WTC11 (cell line): ENCODE measurements around the gene ONECUT2. TPM values are rescaled to one million over a fixed set of nuclear protein-coding genes. Genes with fewer than 3 reads are reported as not detected.
"Not testable (repeated sequence)": the region's sequence is repeated elsewhere in the genome, so short reads cannot be mapped to it uniquely, and the experiment has no call there.

ENCODE experiments used
- ATAC-seq: fragments of 200-7000 bp; cut with Tn5 transposase; 2 replicates; pipeline ENCODE4 v1.10.0; 2021; ENCODE audit warnings: mild to moderate bottlenecking, moderate library complexity
- CTCF ChIA-PET: fragments of 300-600 bp; sonication (Branson Sonifier 250); formaldehyde crosslinking; loops from one replicate; lab custom pipeline; 2021; ENCODE audit warnings: antibody characterized with exemption; lab: Charles Lee
- POLR2A ChIA-PET: fragments of 350-600 bp; sonication (Branson Sonifier 250); formaldehyde crosslinking; loops from one replicate; lab custom pipeline; 2021; ENCODE audit warnings: antibody characterized with exemption; lab: Charles Lee
- DNase-seq: peaks from one replicate; pipeline ENCODE4 v3.0.0; 2021; ENCODE audit warnings: low spot score
- H3K27ac Mint-ChIP-seq: 2 replicates; pipeline ENCODE4 v1.8.0; 2021; ENCODE audit warnings: mixed read lengths
- H3K27me3 Mint-ChIP-seq: 2 replicates; pipeline ENCODE4 v1.8.0; 2021; ENCODE audit warnings: low read depth, mild to moderate bottlenecking, moderate library complexity, mixed read lengths
- H3K36me3 Mint-ChIP-seq: 2 replicates; pipeline ENCODE4 v1.8.0; 2021; ENCODE audit warnings: mixed read lengths
- H3K4me1 Mint-ChIP-seq: 2 replicates; pipeline ENCODE4 v1.8.0; 2022; ENCODE audit warnings: mixed read lengths
- H3K4me3 Mint-ChIP-seq: 2 replicates; pipeline ENCODE4 v1.8.0; 2021; ENCODE audit warnings: mild to moderate bottlenecking, moderate library complexity, mixed read lengths
- H3K9me3 Mint-ChIP-seq: 2 replicates; pipeline ENCODE4 v1.8.0; 2021; ENCODE audit warnings: mixed read lengths
- CREM ChIP-seq: sonication (generic); formaldehyde crosslinking; IDR thresholded peaks from 2 replicates; pipeline ENCODE4 v1.8.1; 2022; ENCODE audit warnings: mild to moderate bottlenecking, missing genetic modification reagents, moderate library complexity
- EMX1 ChIP-seq: fragments of 250-450 bp; sonication (Bioruptor Pico); IDR thresholded peaks from 2 replicates; pipeline ENCODE4 v1.8.0; 2021; ENCODE audit warnings: mild to moderate bottlenecking
- IRF2 ChIP-seq: sonication (generic); formaldehyde crosslinking; IDR thresholded peaks from 2 replicates; pipeline ENCODE4 v1.8.0; 2022; ENCODE audit warnings: low read depth, missing genetic modification reagents, borderline replicate concordance
- JUN ChIP-seq: sonication (generic); formaldehyde crosslinking; IDR thresholded peaks from 2 replicates; pipeline ENCODE4 v1.8.0; 2023; ENCODE audit warnings: mild to moderate bottlenecking, missing genetic modification reagents
- NFYB ChIP-seq: sonication (generic); formaldehyde crosslinking; conservative IDR thresholded peaks from 2 replicates; pipeline ENCODE4 v1.8.0; 2022; ENCODE audit warnings: low read depth, missing genetic modification reagents
- OVOL2 ChIP-seq: fragments of 250-450 bp; sonication (Bioruptor Pico); IDR thresholded peaks from 2 replicates; pipeline ENCODE4 v1.9.0; 2021; ENCODE audit warnings: mild to moderate bottlenecking, borderline replicate concordance
- RORB ChIP-seq: fragments of 250-450 bp; sonication (Bioruptor Pico); IDR thresholded peaks from 2 replicates; pipeline ENCODE4 v1.9.0; 2021; ENCODE audit warnings: mild to moderate bottlenecking
- SMAD3 ChIP-seq: sonication (generic); formaldehyde crosslinking; IDR thresholded peaks from 2 replicates; pipeline ENCODE4 v1.8.0; 2022; ENCODE audit warnings: missing genetic modification reagents, mild to moderate bottlenecking, borderline replicate concordance
- SOX15 ChIP-seq: fragments of 250-450 bp; sonication (Bioruptor Pico); IDR thresholded peaks from 2 replicates; pipeline ENCODE4 v1.9.0; 2021; ENCODE audit warnings: mild to moderate bottlenecking
- ZNF532 ChIP-seq: fragments of 250-450 bp; sonication (Bioruptor Pico); IDR thresholded peaks from 2 replicates; pipeline ENCODE4 v1.9.0; 2021; ENCODE audit warnings: mild to moderate bottlenecking, borderline replicate concordance
- total RNA-seq: library from RNA; stranded (reverse); gene quantifications from 3 replicates; pipeline ENCODE4 v1.2.3, GENCODE V29; 2021
- TF ChIP-seq, protein P1 (sequence below): fragments of 250-450 bp; sonication (Bioruptor Pico); conservative IDR thresholded peaks from 2 replicates; pipeline ENCODE4 v1.9.0; 2021; ENCODE audit warnings: mild to moderate bottlenecking
- TF ChIP-seq, protein P2 (sequence below): sonication (generic); formaldehyde crosslinking; IDR thresholded peaks from 2 replicates; pipeline ENCODE4 v1.8.0; 2023; ENCODE audit warnings: missing genetic modification reagents
- TF ChIP-seq, protein P3 (sequence below): sonication (generic); formaldehyde crosslinking; IDR thresholded peaks from 2 replicates; pipeline ENCODE4 v1.8.1; 2023; ENCODE audit warnings: mild to moderate bottlenecking, missing genetic modification reagents, moderate library complexity
- TF ChIP-seq, protein P4 (sequence below): fragments of 250-450 bp; sonication (Bioruptor Pico); IDR thresholded peaks from 2 replicates; pipeline ENCODE4 v1.9.0; 2021; ENCODE audit warnings: mild to moderate bottlenecking

ONECUT2 gene
- total RNA-seq, 1 experiment from 2014 or later, result 0.87 TPM

GRCh38 chr18:57389271-57389670 lies 45.9 kb upstream of the ONECUT2 start:
- ChIA-PET CTCF (interaction anchor here (1.0 kb wide), 1 partner anchor 10 kb away, joined by 3 read pairs; no protein-coding TSS in a partner anchor), POLR2A (no interaction called here)
- DNase-seq, result no peak
- peaks cover 9% of the 10 kb centered on the region for H3K4me1 Mint-ChIP-seq
- H3K27ac Mint-ChIP-seq, result no peak overlapping the region
- no peak for ATAC-seq
- H3K27me3 Mint-ChIP-seq, result no peaks in the 10 kb centered on the region; the same call in 1 of the 2 replicates
- TF ChIP-seq OVOL2 (CRISPR knock-in tag), result no peak
- TF ChIP-seq, protein P1, sequence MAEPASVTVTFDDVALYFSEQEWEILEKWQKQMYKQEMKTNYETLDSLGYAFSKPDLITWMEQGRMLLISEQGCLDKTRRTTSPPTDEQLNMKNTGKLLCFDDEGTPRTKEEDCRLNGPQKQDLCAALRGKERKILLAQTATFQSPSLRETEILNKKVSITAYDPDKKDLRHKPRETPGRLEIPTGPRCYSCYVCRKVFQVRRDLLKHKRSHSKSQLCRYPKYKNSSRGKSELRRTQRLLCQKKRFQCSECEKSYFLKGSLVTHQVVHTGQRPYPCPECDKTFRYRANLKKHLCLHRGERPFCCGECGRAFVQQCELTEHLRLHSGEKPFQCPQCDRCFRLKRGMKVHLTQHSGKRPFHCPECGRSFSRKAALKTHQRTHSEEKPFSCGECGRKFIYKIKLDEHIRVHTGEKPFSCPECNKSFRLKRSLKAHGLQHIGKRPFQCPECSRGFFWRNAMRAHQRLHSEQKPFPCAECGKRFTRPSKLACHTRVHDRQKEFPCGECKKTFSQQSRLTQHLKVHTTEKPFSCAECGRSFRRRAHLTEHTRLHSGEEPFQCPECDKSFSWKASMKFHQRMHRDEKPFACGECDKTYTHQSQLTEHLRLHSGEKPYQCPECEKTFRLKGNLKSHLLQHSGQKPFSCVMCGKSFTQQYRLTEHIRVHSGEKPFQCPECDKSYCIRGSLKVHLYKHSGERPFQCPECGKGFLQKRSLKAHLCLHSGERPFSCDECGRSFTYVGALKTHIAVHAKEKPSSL (CRISPR knock-in tag), result no peak
- no peak for TF ChIP-seq SOX15 (CRISPR knock-in tag)
- no peak for TF ChIP-seq JUN (CRISPR knock-in tag)
- no peak for TF ChIP-seq SMAD3 (CRISPR knock-in tag)
- TF ChIP-seq, protein P2, sequence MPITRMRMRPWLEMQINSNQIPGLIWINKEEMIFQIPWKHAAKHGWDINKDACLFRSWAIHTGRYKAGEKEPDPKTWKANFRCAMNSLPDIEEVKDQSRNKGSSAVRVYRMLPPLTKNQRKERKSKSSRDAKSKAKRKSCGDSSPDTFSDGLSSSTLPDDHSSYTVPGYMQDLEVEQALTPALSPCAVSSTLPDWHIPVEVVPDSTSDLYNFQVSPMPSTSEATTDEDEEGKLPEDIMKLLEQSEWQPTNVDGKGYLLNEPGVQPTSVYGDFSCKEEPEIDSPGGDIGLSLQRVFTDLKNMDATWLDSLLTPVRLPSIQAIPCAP (CRISPR knock-in tag), result no peak
- no peak for TF ChIP-seq CREM (CRISPR knock-in tag)
- no peak for TF ChIP-seq EMX1
- TF ChIP-seq, protein P3, sequence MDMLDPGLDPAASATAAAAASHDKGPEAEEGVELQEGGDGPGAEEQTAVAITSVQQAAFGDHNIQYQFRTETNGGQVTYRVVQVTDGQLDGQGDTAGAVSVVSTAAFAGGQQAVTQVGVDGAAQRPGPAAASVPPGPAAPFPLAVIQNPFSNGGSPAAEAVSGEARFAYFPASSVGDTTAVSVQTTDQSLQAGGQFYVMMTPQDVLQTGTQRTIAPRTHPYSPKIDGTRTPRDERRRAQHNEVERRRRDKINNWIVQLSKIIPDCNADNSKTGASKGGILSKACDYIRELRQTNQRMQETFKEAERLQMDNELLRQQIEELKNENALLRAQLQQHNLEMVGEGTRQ (CRISPR knock-in tag), result no peak
- no peak overlapping the region for H3K4me3 Mint-ChIP-seq
- no peaks in the 10 kb centered on the region for H3K9me3 Mint-ChIP-seq
- H3K36me3 Mint-ChIP-seq, result no peaks in the 10 kb centered on the region

DNA sequence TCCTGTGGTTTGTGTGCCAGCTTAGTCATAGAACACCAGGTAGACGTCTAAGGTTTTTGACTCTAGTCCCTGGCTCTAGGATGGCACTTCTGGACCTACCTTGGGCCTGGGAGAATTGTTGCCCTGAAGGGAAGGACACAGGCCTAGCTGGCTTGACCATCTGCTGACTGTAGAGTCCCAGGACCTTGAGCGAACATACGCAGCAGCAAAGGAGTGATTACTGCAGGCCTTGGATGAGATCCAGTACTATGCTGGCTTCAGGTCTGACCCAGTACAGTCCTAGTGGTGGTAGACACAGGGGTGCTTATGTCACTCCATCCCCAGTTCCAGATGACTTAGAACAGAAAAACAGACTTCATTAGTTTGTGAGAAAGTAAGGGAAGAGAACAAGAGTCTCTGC lies 45.1 kb upstream of the ONECUT2 start:
- DNase-seq, result no peak
- TF ChIP-seq, protein P4, sequence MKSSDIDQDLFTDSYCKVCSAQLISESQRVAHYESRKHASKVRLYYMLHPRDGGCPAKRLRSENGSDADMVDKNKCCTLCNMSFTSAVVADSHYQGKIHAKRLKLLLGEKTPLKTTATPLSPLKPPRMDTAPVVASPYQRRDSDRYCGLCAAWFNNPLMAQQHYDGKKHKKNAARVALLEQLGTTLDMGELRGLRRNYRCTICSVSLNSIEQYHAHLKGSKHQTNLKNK (CRISPR knock-in tag), result no peak
- TF ChIP-seq OVOL2 (CRISPR knock-in tag) (no peak), ZNF532 (CRISPR knock-in tag) (no peak), RORB (no peak), NFYB (no peak), IRF2 (CRISPR knock-in tag) (no peak)
- Mint-ChIP-seq H3K27ac (no peak overlapping the region), H3K27me3 (no peaks in the 10 kb centered on the region; the same call in 1 of the 2 replicates), H3K4me1 (peaks cover 6% of the 10 kb centered on the region), H3K36me3 (no peaks in the 10 kb centered on the region), H3K9me3 (peaks cover 5% of the 10 kb centered on the region), H3K4me3 (no peak overlapping the region)
- CTCF ChIA-PET, result interaction anchor here (1.0 kb wide), 1 partner anchor 10 kb away, joined by 3 read pairs; no protein-coding TSS in a partner anchor
- no peak for ATAC-seq
- POLR2A ChIA-PET, result no interaction called here

- not testable (repeated sequence) for H3K36me3 Mint-ChIP-seq, H3K4me1 Mint-ChIP-seq
These were observed 40.4 kb upstream of the ONECUT2 start for GRCh38 chr18:57394749-57395148.

GRCh38 chr18:57396831-57397230 lies 38.3 kb upstream of the ONECUT2 start:
- ATAC-seq, H3K27me3 Mint-ChIP-seq, H3K36me3 Mint-ChIP-seq, H3K4me1 Mint-ChIP-seq, DNase-seq, CTCF ChIA-PET, H3K27ac Mint-ChIP-seq, H3K4me3 Mint-ChIP-seq: not testable (repeated sequence)
- peaks cover 15% of the 10 kb centered on the region for H3K9me3 Mint-ChIP-seq
- POLR2A ChIA-PET, result interaction anchor here (0.6 kb wide), 1 partner anchor 65 kb away, joined by 3 read pairs; no protein-coding TSS in a partner anchor

More at GRCh38 chr18:57394749-57395148, 40.4 kb upstream of the ONECUT2 start:
- H3K9me3 Mint-ChIP-seq, result peaks cover 15% of the 10 kb centered on the region
- H3K27me3 Mint-ChIP-seq, CTCF ChIA-PET, DNase-seq, ATAC-seq, POLR2A ChIA-PET, H3K4me3 Mint-ChIP-seq, H3K27ac Mint-ChIP-seq: not testable (repeated sequence)
